Liver (tissue), 9 donors: ENCODE results near the gene ITPRIPL2. TPM values are rescaled to one million over a fixed set of nuclear protein-coding genes. Genes with fewer than 3 reads are reported as not detected.

ENCODE experiments used
- DNase-seq: peaks from one replicate; pipeline ENCODE4 v3.0.0-alpha.2; 2017; ENCODE audit warnings: low spot score
- H3K27ac ChIP-seq, 2 donors: one replicate each; pipeline ENCODE4 v1.7.0; 2013; ENCODE audit warnings: inconsistent platforms in 2 of 2, low read length in 2 of 2, control low read depth in 1 of 2, low read depth in 1 of 2, mild to moderate bottlenecking in 1 of 2
- H3K27me3 ChIP-seq, 4 donors: one replicate each; pipeline versions ENCODE4 v1.6.1 to v1.7.0; 2013; ENCODE audit warnings: low read length in 3 of 4, inconsistent platforms in 1 of 4, mild to moderate bottlenecking in 1 of 4, moderate library complexity in 1 of 4; ENCODE audit not compliant: control insufficient read depth in 4 of 4, insufficient read depth in 4 of 4
- H3K36me3 ChIP-seq, 4 donors: one replicate each; pipeline versions ENCODE4 v1.6.1 to v1.7.0; 2013; ENCODE audit warnings: low read length in 3 of 4, mild to moderate bottlenecking in 3 of 4, low read depth in 1 of 4, moderate library complexity in 1 of 4; ENCODE audit not compliant: control insufficient read depth in 4 of 4, insufficient read depth in 3 of 4
- H3K4me1 ChIP-seq, 4 donors: one replicate each; pipeline versions ENCODE4 v1.6.1 to v1.7.0; 2013; ENCODE audit warnings: low read length in 3 of 4, mild to moderate bottlenecking in 3 of 4, moderate library complexity in 1 of 4; ENCODE audit not compliant: control insufficient read depth in 4 of 4, insufficient read depth in 4 of 4
- H3K4me3 ChIP-seq, 3 donors: one replicate each; pipeline versions ENCODE4 v1.6.1 to v1.7.0; 2013; ENCODE audit warnings: low read length in 3 of 3, control low read depth in 1 of 3, low read depth in 1 of 3, mild to moderate bottlenecking in 1 of 3
- H3K9ac ChIP-seq, 2 donors: one replicate each; pipeline ENCODE4 v1.7.0; 2013; ENCODE audit warnings: low read length in 2 of 2, mild to moderate bottlenecking in 2 of 2, moderate library complexity in 2 of 2, control low read depth in 1 of 2, low read depth in 1 of 2
- H3K9me3 ChIP-seq, 4 donors: one replicate each; pipeline versions ENCODE4 v1.6.1 to v1.7.0; 2013; ENCODE audit warnings: low read length in 3 of 4; ENCODE audit not compliant: control insufficient read depth in 4 of 4
- ATF3 ChIP-seq: IDR thresholded peaks from 2 replicates; pipeline ENCODE4 v1.6.1; 2016; ENCODE audit warnings: antibody characterized with exemption
- CTCF ChIP-seq: fragments of 150-350 bp; IDR thresholded peaks from 2 replicates; pipeline ENCODE4 v1.5.1; 2017; ENCODE audit warnings: improper control_type of control experiment, low read depth, low read length; ENCODE audit not compliant: missing input control
- EGR1 ChIP-seq, 2 donors: IDR thresholded peaks; 2 replicates each; pipeline ENCODE4 v1.6.1; 2016 to 2018; ENCODE audit warnings: antibody characterized with exemption in 2 of 2, low read depth in 2 of 2
- FOXA1 ChIP-seq: IDR thresholded peaks from 2 replicates; pipeline ENCODE4 v1.6.1; 2016; ENCODE audit warnings: antibody characterized with exemption
- FOXA2 ChIP-seq: IDR thresholded peaks from 2 replicates; pipeline ENCODE4 v1.6.1; 2016; ENCODE audit warnings: antibody characterized with exemption
- GABPA ChIP-seq, 2 donors: IDR thresholded peaks in 1 of 2; conservative IDR thresholded peaks in 1 of 2; 2 replicates each; pipeline ENCODE4 v1.6.1; 2016; ENCODE audit warnings: antibody characterized with exemption in 2 of 2, mild to moderate bottlenecking in 1 of 2, moderate library complexity in 1 of 2
- HNF4A ChIP-seq, 2 donors: conservative IDR thresholded peaks; 2 replicates each; pipeline ENCODE4 v1.6.1; 2016; ENCODE audit warnings: antibody characterized with exemption in 2 of 2, mild to moderate bottlenecking in 2 of 2
- HNF4G ChIP-seq: IDR thresholded peaks from 2 replicates; pipeline ENCODE4 v1.6.1; 2016; ENCODE audit warnings: antibody characterized with exemption
- JUND ChIP-seq, 2 donors: IDR thresholded peaks; 2 replicates each; pipeline ENCODE4 v1.6.1; 2016; ENCODE audit warnings: antibody characterized with exemption in 2 of 2
- MAX ChIP-seq: IDR thresholded peaks from 2 replicates; pipeline ENCODE4 v1.6.1; 2016; ENCODE audit warnings: antibody characterized with exemption
- NR2F2 ChIP-seq: IDR thresholded peaks from 2 replicates; pipeline ENCODE4 v1.6.1; 2016; ENCODE audit warnings: antibody characterized with exemption
- RAD21 ChIP-seq, 2 donors: IDR thresholded peaks; 2 replicates each; pipeline ENCODE4 v1.6.1; 2016; ENCODE audit warnings: antibody characterized with exemption in 2 of 2, mild to moderate bottlenecking in 2 of 2
- REST ChIP-seq: IDR thresholded peaks from 2 replicates; pipeline ENCODE4 v1.6.1; 2016; ENCODE audit warnings: antibody characterized with exemption, mild to moderate bottlenecking
- RXRA ChIP-seq, 2 donors: IDR thresholded peaks; 2 replicates each; pipeline ENCODE4 v1.6.1; 2017 to 2018; ENCODE audit warnings: antibody characterized with exemption in 2 of 2, mild to moderate bottlenecking in 1 of 2
- SP1 ChIP-seq: IDR thresholded peaks from 2 replicates; pipeline ENCODE4 v1.6.1; 2018; ENCODE audit warnings: antibody characterized with exemption, mild to moderate bottlenecking
- TAF1 ChIP-seq: conservative IDR thresholded peaks from 2 replicates; pipeline ENCODE4 v1.6.1; 2016; ENCODE audit warnings: antibody characterized with exemption, mild to moderate bottlenecking
- YY1 ChIP-seq: IDR thresholded peaks from 2 replicates; pipeline ENCODE4 v1.6.1; 2016; ENCODE audit warnings: antibody characterized with exemption, mild to moderate bottlenecking
- ZBTB33 ChIP-seq: IDR thresholded peaks from 2 replicates; pipeline ENCODE4 v1.6.1; 2016; ENCODE audit warnings: antibody characterized with exemption
- WGBS: extraction: QIAGEN DNeasy Blood & Tissue Kit; methylation state at CpG from one replicate; pipeline ENCODE4 v1.1.7; 2013; 5-methylcytosine and 5-hydroxymethylcytosine counted together
- polyA plus RNA-seq, 2 donors: library from polyadenylated mRNA; stranded (reverse) in 1 of 2; unstranded in 1 of 2; fragments of 200-250 nt in 1 of 2; fragments of >200 nt in 1 of 2; fragmentation: Nextera tagmentation in 1 of 2; extraction: Ambion mirVana in 1 of 2; gene quantifications; one replicate each; pipeline versions ENCODE4 v1.2.1 to v1.2.3, GENCODE V29; 2013 to 2015
- total RNA-seq, 2 donors: library from RNA; depleted of rRNA; stranded (reverse); fragments of >200 nt; gene quantifications; one replicate each; pipeline ENCODE4 v1.2.3, GENCODE V29; 2014
- donor health status: healthy.
- donor health status: healthy.
- donor health status: healthy.
- donor health status: healthy.
- donor health status: healthy.

Gene ITPRIPL2
- total and polyA plus RNA-seq, 4 donors = 2.2 to 14.3 (median 5.5) TPM

GRCh38 chr16:19073344-19073743 lies 40.4 kb upstream of the ITPRIPL2 start:
- DNase-seq = no peak
- TF ChIP-seq ATF3 = no peak
- TF ChIP-seq EGR1 (IDR thresholded peaks at IDR 0.05; ENCODE audit: low read depth in 2 of 2) = no peak
- TF ChIP-seq JUND (IDR thresholded peaks at IDR 0.05) = no peak
- no peak for TF ChIP-seq RXRA (IDR thresholded peaks at IDR 0.05)
- peaks cover 0 to 8% (median 7%) of the 10 kb centered on the region in 4 donors for H3K4me1 ChIP-seq
- no peaks in the 10 kb centered on the region for H3K27me3 ChIP-seq
- H3K36me3 ChIP-seq = peaks cover 8 to 28% (median 12%) of the 10 kb centered on the region in 4 donors
- H3K4me3 ChIP-seq = no peak overlapping the region
- H3K9me3 ChIP-seq = no peaks in the 10 kb centered on the region
- no peak overlapping the region for H3K27ac ChIP-seq
- no peak overlapping the region for H3K9ac ChIP-seq
- 98% methylated on average over 3 of the region's 3 CpGs for WGBS

- H3K9me3 ChIP-seq = no peaks in the 10 kb centered on the region
- H3K9ac ChIP-seq = no peak overlapping the region
- H3K27me3 ChIP-seq = no peaks in the 10 kb centered on the region
- H3K27ac ChIP-seq = no peak overlapping the region
- TF ChIP-seq HNF4A (conservative IDR thresholded peaks at IDR 0.05) = no peak
- TF ChIP-seq YY1 = no peak
- no peak for TF ChIP-seq ZBTB33
- no peak for TF ChIP-seq EGR1 (IDR thresholded peaks at IDR 0.05; ENCODE audit: low read depth in 2 of 2)
- TF ChIP-seq JUND (IDR thresholded peaks at IDR 0.05) = no peak
- TF ChIP-seq NR2F2 = no peak
- TF ChIP-seq TAF1 = no peak
- TF ChIP-seq FOXA1 = no peak
- TF ChIP-seq REST = no peak
- no peak for TF ChIP-seq HNF4G
- TF ChIP-seq MAX = no peak
- TF ChIP-seq GABPA (IDR thresholded peaks at IDR 0.05 in 1 of 2, conservative IDR thresholded peaks at IDR 0.05 in 1 of 2) = no peak
- no peak for TF ChIP-seq CTCF
- no peak for TF ChIP-seq RXRA (IDR thresholded peaks at IDR 0.05)
- no peak for TF ChIP-seq RAD21 (IDR thresholded peaks at IDR 0.05)
- no peak for TF ChIP-seq SP1
- no peak for TF ChIP-seq ATF3
- TF ChIP-seq FOXA2 = no peak
- WGBS = 77% methylated on average over 7 of the region's 7 CpGs
- no peak overlapping the region for H3K4me3 ChIP-seq
- peaks cover 0 to 6% (median 5%) of the 10 kb centered on the region in 4 donors for H3K4me1 ChIP-seq
- H3K36me3 ChIP-seq = peaks cover 9 to 33% (median 13%) of the 10 kb centered on the region in 4 donors
- DNase-seq = no peak
Observed at GRCh38 chr16:19073863-19074262, 39.9 kb upstream of the ITPRIPL2 start.
